Lower leg skin (tissue), 4 donors: Measurements from ENCODE around the gene EIF2D. TPM values are rescaled to one million over a fixed set of nuclear protein-coding genes. Genes with fewer than 3 reads are reported as not detected.

Source experiments
- DNase-seq, 2 donors: peaks; one replicate each; pipeline ENCODE4 v3.0.0-alpha.2; 2019; ENCODE audit warnings: low spot score in 2 of 2
- H3K4me3 ChIP-seq: fragments of 200-600 bp; sonication (generic); 2 replicates; pipeline ENCODE4 v1.5.1; 2017; ENCODE audit warnings: mild to moderate bottlenecking, low read depth; ENCODE audit not compliant: poor library complexity, severe bottlenecking
- POLR2A ChIP-seq, 2 donors: fragments of 450-650 bp; IDR thresholded peaks; one replicate each; pipeline ENCODE4 v1.6.1; 2016 to 2017; ENCODE audit warnings: antibody characterized with exemption in 2 of 2, mild to moderate bottlenecking in 1 of 2, moderate library complexity in 1 of 2
- WGBS, 2 donors: methylation state at CpG; one replicate each; pipeline ENCODE4 v1.1.5; 2018; 5-methylcytosine and 5-hydroxymethylcytosine counted together
- intact Hi-C: fragments of 100-400 bp; cut with DNase I; formaldehyde crosslinking; loops from one replicate; pipeline ENCODE4 v1.15.0; 2023; ENCODE audit warnings: low total_unique reads
- total RNA-seq, 4 donors: library from RNA; depleted of rRNA; stranded (reverse); fragments of >200 nt; gene quantifications; one replicate each; pipeline ENCODE4 v1.1.0, GENCODE V29; 2016
- TF ChIP-seq, protein P1 (sequence below), 3 donors: fragments of 450-650 bp; IDR thresholded peaks; one replicate each; pipeline ENCODE4 v1.5.1; 2016; ENCODE audit warnings: antibody characterized with exemption in 3 of 3, mild to moderate bottlenecking in 3 of 3, moderate library complexity in 2 of 3

EIF2D gene
- total RNA-seq, 4 donors from 2014 or later = 39.7 to 57.3 (median 53.1) TPM

DNA sequence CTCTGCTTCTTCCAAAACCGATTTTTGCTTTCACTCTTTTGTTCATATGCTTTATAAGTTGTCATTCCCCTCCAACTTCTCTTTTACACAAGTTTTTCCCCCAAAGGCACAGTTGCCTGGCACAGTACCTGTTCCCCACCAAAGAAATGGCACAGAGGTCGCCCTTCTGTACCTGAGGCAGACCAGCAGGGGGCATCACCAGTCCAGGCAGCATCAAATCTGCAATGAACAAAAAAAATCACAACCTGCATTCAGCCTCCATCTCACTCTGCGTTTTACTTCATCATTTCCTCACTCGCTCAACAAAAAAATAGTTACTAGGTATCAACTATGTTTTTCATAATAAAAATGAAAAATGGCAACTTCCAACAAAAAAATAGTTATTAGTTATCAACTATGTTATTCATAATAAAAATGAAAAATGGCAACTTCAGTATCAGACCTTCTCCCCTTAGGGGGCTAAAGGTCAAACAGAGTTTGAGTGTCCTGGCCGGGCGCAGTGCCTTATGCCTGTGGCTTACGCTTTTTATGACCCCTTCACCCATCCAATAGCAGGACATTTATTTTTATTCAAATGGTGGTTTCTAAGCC, 4.1 kb downstream of the EIF2D start:
- DNase-seq = no peak
- TF ChIP-seq POLR2A (IDR thresholded peaks at IDR 0.05) = no peak
- TF ChIP-seq, protein P1, sequence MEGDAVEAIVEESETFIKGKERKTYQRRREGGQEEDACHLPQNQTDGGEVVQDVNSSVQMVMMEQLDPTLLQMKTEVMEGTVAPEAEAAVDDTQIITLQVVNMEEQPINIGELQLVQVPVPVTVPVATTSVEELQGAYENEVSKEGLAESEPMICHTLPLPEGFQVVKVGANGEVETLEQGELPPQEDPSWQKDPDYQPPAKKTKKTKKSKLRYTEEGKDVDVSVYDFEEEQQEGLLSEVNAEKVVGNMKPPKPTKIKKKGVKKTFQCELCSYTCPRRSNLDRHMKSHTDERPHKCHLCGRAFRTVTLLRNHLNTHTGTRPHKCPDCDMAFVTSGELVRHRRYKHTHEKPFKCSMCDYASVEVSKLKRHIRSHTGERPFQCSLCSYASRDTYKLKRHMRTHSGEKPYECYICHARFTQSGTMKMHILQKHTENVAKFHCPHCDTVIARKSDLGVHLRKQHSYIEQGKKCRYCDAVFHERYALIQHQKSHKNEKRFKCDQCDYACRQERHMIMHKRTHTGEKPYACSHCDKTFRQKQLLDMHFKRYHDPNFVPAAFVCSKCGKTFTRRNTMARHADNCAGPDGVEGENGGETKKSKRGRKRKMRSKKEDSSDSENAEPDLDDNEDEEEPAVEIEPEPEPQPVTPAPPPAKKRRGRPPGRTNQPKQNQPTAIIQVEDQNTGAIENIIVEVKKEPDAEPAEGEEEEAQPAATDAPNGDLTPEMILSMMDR (IDR thresholded peaks at IDR 0.05) = no peak
- 74 to 75% methylated on average over 7 of the region's 7 CpGs for WGBS, 2 donors
- intact Hi-C loops = no loop called here
- H3K4me3 ChIP-seq = no peak overlapping the region

DNA sequence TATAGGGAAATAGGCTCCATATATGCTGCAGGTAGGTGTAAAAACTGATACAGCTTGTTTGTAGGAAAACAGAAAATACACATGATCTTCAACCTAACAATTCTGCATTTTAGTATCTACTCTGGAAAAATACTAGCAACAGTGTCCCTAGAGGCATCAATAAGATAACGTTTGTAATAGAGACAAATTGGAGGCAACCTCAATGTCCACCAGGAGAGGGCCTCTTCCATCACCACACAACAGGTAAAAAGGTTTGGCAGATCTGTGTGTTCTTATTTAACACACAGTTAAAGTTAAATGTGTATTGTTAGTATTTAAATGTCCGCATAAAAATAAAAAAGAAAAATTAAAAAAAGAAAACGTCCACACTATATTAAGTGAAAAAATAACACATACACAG, 5.4 kb downstream of the EIF2D start:
- DNase-seq = no peak
- 55 to 60% methylated on average over 3 of the region's 3 CpGs for WGBS, 2 donors
- no peak for TF ChIP-seq POLR2A (IDR thresholded peaks at IDR 0.05)
- TF ChIP-seq, protein P1 (IDR thresholded peaks at IDR 0.05) = no peak
- H3K4me3 ChIP-seq = no peak overlapping the region
- intact Hi-C loops = no loop called here

DNA sequence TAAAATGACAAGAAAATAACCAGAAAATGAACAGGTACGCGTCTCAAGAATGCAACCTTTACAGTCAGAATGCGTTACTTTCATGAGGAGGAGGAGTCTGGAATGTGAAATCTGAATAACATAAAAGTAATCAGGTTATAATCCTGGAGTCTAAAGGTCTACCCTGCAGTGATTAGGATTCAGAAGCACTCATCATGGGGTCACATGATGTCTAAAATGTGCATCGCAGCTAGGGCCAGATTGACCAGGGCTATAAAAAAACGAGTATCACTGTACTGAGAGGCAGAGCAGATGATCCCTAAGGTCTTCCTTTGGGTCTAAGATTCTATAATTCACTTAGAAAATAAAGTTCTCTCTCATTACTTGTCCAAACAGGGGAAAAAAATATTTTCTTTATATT, 7.4 kb downstream of the EIF2D start:
- DNase-seq = no peak
- no peak overlapping the region for H3K4me3 ChIP-seq
- intact Hi-C loops = no loop called here
- 79 to 91% methylated on average over 5 of the region's 5 CpGs for WGBS, 2 donors
- no peak for TF ChIP-seq POLR2A (IDR thresholded peaks at IDR 0.05)
- TF ChIP-seq, protein P1 (IDR thresholded peaks at IDR 0.05) = no peak

DNA sequence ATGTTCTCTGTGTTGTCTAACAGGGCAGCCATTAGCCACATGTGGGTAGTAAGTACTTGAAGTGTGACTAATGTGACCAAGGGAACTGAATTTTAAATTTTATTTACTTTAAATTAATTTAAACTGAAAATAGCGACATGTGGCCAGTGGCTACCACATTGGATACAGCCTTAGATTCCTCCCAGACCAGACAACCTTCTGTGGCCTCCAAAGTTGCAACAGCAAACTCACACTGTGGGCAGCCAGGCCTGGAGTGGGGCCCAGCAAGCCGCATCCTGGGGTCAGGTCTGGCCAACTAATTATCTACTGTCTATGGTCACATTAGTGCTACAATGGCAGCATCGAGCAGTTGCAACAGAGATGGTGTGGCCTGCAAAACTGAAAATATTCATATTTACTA, 11.7 kb downstream of the EIF2D start:
- 89 to 90% methylated on average over 3 of the region's 3 CpGs for WGBS, 2 donors
- intact Hi-C loops = no loop called here
- TF ChIP-seq, protein P1 (IDR thresholded peaks at IDR 0.05) = no peak
- TF ChIP-seq POLR2A (IDR thresholded peaks at IDR 0.05) = no peak
- DNase-seq = no peak
- no peak overlapping the region for H3K4me3 ChIP-seq

DNA sequence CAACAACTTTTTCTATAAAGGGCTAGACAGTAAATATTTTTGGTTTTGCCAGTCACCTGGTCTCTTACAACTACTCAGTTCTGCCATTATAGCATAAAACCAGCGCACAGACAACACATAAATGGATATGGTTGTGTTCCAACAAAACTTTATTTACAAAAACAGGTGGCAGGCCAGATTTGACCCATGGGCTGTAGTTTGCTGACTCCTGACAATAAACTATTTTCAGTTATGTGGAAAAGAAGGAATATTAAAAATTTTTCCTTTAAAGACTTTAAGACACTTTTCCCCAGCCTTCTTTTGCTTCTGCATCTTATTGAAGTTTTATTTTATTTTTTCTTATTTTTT, 16.0 kb downstream of the EIF2D start:
- DNase-seq = no peak
- no peak for TF ChIP-seq POLR2A (IDR thresholded peaks at IDR 0.05)
- TF ChIP-seq, protein P1 (IDR thresholded peaks at IDR 0.05) = no peak
- intact Hi-C loops = no loop called here
- WGBS, 2 donors = 100% methylated on average over 1 of the region's 1 CpG
- H3K4me3 ChIP-seq = no peak overlapping the region
